Adrenal gland (tissue), 12 donors: Measurements from ENCODE around the gene RINL. TPM values are rescaled to one million over a fixed set of nuclear protein-coding genes. Genes with fewer than 3 reads are reported as not detected.
"Not testable (repeated sequence)": the region's sequence is repeated elsewhere in the genome, so short reads cannot be mapped to it uniquely, and the experiment has no call there.

ENCODE experiments used
- DNase-seq, 7 donors: peaks; one replicate each; pipeline ENCODE4 v3.0.0-alpha.2; 2019 to 2020
- H3K27ac ChIP-seq, 5 donors: fragments of 200-600 bp; sonication (generic) in 4 of 5; 1 replicate in 3 of 5; 2 replicates in 2 of 5; pipeline versions ENCODE4 v1.5.1 to v1.8.0; 2016 to 2020; ENCODE audit warnings: mild to moderate bottlenecking in 1 of 5
- H3K27me3 ChIP-seq: fragments of 200-600 bp; 2 replicates; pipeline ENCODE4 v1.8.0; 2021
- H3K36me3 ChIP-seq, 2 donors: fragments of 200-600 bp; replicated peaks in 1 of 2; 1 replicate in 1 of 2; 2 replicates in 1 of 2; pipeline versions ENCODE4 v1.5.1 to v1.8.0; 2018 to 2022
- H3K4me1 ChIP-seq, 2 donors: fragments of 200-600 bp; replicated peaks in 1 of 2; 1 replicate in 1 of 2; 2 replicates in 1 of 2; pipeline versions ENCODE4 v1.5.1 to v1.8.0; 2018 to 2021
- H3K4me3 ChIP-seq, 4 donors: fragments of 200-600 bp; sonication (generic) in 3 of 4; one replicate each; pipeline ENCODE4 v1.5.1; 2016 to 2018
- H3K9me3 ChIP-seq, 3 donors: fragments of 200-600 bp; sonication (generic) in 1 of 3; replicated peaks in 1 of 3; 1 replicate in 2 of 3; 2 replicates in 1 of 3; pipeline versions ENCODE4 v1.5.1 to v1.8.0; 2016 to 2021
- POLR2A ChIP-seq, 2 donors: fragments of 450-650 bp; IDR thresholded peaks; one replicate each; pipeline ENCODE4 v1.6.1; 2017; ENCODE audit warnings: antibody characterized with exemption in 2 of 2, mild to moderate bottlenecking in 2 of 2, moderate library complexity in 1 of 2
- WGBS, 4 donors: extraction: QIAGEN DNeasy Blood & Tissue Kit in 2 of 4; methylation state at CpG; one replicate each; pipeline versions ENCODE4 v1.1.5 to v1.1.7; 2013 to 2017; 5-methylcytosine and 5-hydroxymethylcytosine counted together
- intact Hi-C, 2 donors: fragments of 100-400 bp; cut with DNase I; formaldehyde crosslinking; loops; one replicate each; pipeline versions ENCODE4 v1.14.1 to v1.15.0; 2022 to 2023
- polyA plus RNA-seq, 3 donors: library from polyadenylated mRNA; stranded (reverse); fragments of 200-250 nt in 2 of 3; fragments of 350-450 nt in 1 of 3; fragmentation: Illumina TruSeq in 1 of 3; extraction: RNeasy Lipid Tissue Mini Kit (QIAGEN cat#74804) in 1 of 3; gene quantifications; one replicate each; pipeline ENCODE4 v1.2.3, GENCODE V29; 2013 to 2014
- total RNA-seq, 9 donors: library from RNA; depleted of rRNA in 4 of 9; stranded (reverse); fragments of >200 nt in 4 of 9; fragments of 120-200 nt in 1 of 9; fragmentation: NEBNext Ultra II Directional in 1 of 9; extraction: Animal tissue kit (Norgen Biotek cat#: 25700) in 1 of 9; gene quantifications; one replicate each; pipeline versions ENCODE4 v1.1.0 to v1.2.4, GENCODE V29; 2013 to 2023
- TF ChIP-seq, protein P1 (sequence below), 6 experiments: fragments of 450-650 bp in 4 of 6; fragments of 200-600 bp in 2 of 6; sonication (generic) in 1 of 6; IDR thresholded peaks; 1 replicate in 5 of 6; 2 replicates in 1 of 6; pipeline versions ENCODE4 v1.5.1 to v1.8.0; 2016 to 2021; ENCODE audit warnings: antibody characterized with exemption in 6 of 6, mild to moderate bottlenecking in 2 of 6, moderate library complexity in 1 of 6
- donor health status: healthy with polysubstance abuse.
- donor health status: Bipolar disorder and iron deficiency.
- donor health status: DM: yes; HTN: yes; CAD: no.
- donor health status: DM: no; HTN: no; CAD: no.
- donor health status: DM: no; HTN: no; CAD: no.
- donor health status: DM: yes; HTN: yes; CAD: no.

RINL gene
- total and polyA plus RNA-seq, 12 donors: 0.54 to 24.1 (median 4.9) TPM

DNA sequence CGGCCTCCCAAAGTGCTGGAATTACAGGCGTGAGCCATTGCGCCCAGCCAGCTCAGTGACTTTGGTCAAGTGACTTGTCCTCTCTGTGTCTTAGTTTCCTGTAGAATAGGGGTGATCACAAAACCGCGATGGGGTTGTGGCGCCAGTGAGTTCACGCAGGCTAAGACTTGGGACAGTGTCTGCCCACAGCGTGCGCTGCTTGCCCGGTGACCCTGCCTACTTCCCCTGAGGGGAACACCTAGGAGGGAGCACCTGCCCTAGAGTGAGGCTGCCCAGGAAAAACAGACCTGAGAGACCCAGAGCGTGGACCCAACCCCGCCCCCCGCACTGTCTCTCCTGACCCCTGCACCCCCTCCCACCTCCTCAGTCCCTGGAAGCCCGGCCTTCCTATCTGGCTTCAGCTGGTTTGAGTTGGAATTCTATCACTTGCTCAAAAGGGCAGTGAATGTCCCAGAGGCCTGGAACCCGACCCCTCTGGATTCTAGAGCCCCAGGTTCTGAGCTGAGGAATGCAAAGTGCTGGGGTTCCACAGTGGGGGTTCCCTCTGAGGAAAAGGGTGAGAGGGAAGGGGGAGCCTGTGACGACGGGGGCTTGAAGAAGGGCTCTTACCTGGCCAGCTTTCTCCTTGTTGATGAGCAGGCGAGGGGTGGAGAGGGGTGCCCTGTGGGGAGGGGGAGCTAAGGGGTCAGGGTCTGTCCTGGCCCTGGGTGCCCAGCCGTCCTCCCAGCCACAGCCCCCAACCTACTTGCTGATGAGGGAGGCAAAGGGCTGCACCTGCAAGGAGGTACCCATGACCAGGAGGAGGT is 2.2 kb upstream of the RINL start:
- Histone ChIP-seq H3K27me3 (no peaks in the 10 kb centered on the region), H3K27ac (no peak overlapping the region), H3K9me3 (no peaks in the 10 kb centered on the region), H3K4me1 (no peaks in the 10 kb centered on the region), H3K4me3 (no peak overlapping the region), H3K36me3 (peaks cover 0 to 30% of the 10 kb centered on the region in 2 donors)
- DNase-seq: no peak
- 91 to 97% (median 95%) methylated on average over 15 to 19 of the region's 19 CpGs for WGBS, 4 donors
- TF ChIP-seq POLR2A (IDR thresholded peaks at IDR 0.05): no peak
- TF ChIP-seq, protein P1, sequence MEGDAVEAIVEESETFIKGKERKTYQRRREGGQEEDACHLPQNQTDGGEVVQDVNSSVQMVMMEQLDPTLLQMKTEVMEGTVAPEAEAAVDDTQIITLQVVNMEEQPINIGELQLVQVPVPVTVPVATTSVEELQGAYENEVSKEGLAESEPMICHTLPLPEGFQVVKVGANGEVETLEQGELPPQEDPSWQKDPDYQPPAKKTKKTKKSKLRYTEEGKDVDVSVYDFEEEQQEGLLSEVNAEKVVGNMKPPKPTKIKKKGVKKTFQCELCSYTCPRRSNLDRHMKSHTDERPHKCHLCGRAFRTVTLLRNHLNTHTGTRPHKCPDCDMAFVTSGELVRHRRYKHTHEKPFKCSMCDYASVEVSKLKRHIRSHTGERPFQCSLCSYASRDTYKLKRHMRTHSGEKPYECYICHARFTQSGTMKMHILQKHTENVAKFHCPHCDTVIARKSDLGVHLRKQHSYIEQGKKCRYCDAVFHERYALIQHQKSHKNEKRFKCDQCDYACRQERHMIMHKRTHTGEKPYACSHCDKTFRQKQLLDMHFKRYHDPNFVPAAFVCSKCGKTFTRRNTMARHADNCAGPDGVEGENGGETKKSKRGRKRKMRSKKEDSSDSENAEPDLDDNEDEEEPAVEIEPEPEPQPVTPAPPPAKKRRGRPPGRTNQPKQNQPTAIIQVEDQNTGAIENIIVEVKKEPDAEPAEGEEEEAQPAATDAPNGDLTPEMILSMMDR (IDR thresholded peaks at IDR 0.05): no peak
- intact Hi-C loops: no loop called here

DNA sequence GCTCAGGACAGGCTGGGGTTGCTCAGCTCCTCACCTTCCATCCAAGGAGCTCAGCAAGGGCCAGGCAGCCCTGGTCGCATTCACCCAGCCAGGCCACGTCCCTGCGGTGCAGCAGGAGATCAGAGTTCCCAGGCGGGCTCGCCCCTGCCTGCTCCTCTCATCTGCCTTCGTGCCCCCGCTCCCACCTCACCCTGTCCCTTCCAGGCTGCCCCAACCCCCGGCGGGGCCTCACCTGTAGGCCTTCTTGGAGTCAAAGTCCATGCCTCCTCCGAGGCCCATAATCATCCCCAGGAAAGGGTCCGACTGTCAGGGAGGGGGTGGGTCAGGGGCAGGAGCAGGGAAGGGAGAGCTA is 1.3 kb upstream of the RINL start:
- intact Hi-C loops: no loop called here
- H3K27ac ChIP-seq: no peak overlapping the region
- H3K36me3 ChIP-seq: peaks cover 0 to 30% of the 10 kb centered on the region in 2 donors
- H3K4me3 ChIP-seq: no peak overlapping the region
- H3K4me1 ChIP-seq: no peaks in the 10 kb centered on the region
- H3K9me3 ChIP-seq: no peaks in the 10 kb centered on the region
- TF ChIP-seq POLR2A (IDR thresholded peaks at IDR 0.05): no peak
- TF ChIP-seq, protein P1 (IDR thresholded peaks at IDR 0.05): no peak
- DNase-seq: no peak
- no peaks in the 10 kb centered on the region for H3K27me3 ChIP-seq
- WGBS, 4 donors: 89 to 95% (median 94%) methylated on average over 6 to 11 of the region's 11 CpGs

DNA sequence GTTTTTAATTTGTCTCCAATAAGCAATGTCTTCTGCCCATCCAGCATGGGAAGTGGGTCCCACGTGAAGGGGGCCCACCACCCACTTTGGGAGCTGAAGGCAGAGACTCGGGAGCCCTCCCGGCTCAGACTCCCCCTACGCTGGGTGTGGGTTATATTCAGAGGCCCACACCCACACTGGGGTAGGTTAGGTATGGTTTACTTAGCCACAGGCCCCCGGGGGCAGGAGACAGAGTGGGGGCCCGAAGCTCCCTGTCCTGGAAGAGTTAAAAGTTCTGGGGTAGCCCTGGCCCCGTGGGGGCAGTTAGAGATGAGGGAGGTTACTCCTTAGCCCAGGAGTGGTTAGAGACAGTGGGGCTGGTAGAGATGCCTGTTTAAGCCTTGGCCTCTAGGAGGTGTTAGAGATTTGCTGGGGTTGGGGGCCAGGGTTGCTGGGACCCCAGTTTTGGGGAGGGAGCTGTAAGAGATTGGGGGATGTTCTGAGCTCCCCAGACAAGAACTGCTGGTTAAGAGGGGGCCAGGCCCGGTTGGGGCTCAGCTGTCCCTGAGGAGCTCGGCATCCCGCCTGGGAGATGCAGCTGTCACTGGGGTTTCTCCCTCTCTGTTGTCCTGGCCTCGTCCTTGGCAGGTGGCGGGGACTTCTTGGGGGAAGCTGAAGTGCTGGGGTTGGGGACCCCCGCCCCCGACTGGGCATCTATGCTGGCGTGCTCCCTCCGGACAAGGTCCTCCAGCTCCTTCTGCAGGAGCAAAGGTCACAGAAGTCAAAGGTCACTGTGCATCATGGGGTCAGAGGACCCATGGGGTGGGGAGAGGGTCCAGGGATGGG is 712 bp upstream of the RINL start:
- H3K9me3 ChIP-seq: no peaks in the 10 kb centered on the region
- H3K4me1 ChIP-seq: no peaks in the 10 kb centered on the region
- DNase-seq: no peak
- no peaks in the 10 kb centered on the region for H3K27me3 ChIP-seq
- intact Hi-C loops: no loop called here
- TF ChIP-seq, protein P1 (IDR thresholded peaks at IDR 0.05): no peak
- TF ChIP-seq POLR2A (IDR thresholded peaks at IDR 0.05): no peak
- peak overlapping the region in 1 of 5 donors; percentile 21 for H3K27ac ChIP-seq
- peaks cover 0 to 30% of the 10 kb centered on the region in 2 donors for H3K36me3 ChIP-seq
- H3K4me3 ChIP-seq: no peak overlapping the region
- 80 to 84% (median 81%) methylated on average over 11 to 16 of the region's 16 CpGs for WGBS, 4 donors

DNA sequence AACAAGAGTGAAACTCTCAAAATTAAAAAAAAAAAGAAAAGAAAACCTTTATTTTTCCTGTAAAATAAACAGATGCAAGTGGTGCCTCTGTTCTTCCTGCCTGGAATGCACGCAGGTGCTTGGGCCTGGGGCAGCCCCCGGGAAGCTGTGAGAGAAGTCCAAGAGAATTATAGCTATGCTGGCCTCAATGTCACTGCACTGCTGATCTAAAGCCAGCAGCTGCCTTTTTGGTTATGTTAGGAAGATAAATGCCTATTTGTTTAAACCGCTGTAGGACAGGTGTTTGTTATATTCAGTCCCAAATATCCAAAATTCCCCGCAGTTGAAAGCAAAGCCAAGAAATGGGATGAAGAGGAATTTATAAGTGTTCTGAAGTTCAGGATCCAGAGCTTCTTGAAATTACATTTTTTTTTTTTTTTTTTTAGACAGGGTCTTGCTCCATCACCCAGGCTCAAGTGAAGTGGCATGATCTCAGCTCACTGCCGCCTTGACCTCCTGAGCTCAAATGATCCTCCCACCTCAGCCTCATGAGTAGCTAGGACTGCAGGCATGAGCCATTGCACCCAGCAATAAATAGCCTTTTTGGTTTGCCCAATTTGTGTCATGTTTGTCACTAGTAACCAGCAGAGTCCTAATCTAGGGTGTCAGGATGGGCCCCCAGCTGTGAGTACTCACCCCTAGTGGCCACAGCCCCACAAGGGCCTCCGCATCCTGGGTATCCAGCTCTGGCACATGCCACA is 2.2 kb downstream of the RINL start:
- Histone ChIP-seq H3K4me1 (no peaks in the 10 kb centered on the region), H3K4me3 (no peak overlapping the region), H3K9me3 (no peaks in the 10 kb centered on the region), H3K27me3 (no peaks in the 10 kb centered on the region), H3K27ac (no peak overlapping the region), H3K36me3 (peaks cover 0 to 4% of the 10 kb centered on the region in 2 donors)
- intact Hi-C loops: no loop called here
- WGBS, 4 donors: 78 to 86% (median 82%) methylated on average over 5 to 6 of the region's 6 CpGs
- no peak for DNase-seq
- TF ChIP-seq, protein P1 (IDR thresholded peaks at IDR 0.05): no peak
- no peak for TF ChIP-seq POLR2A (IDR thresholded peaks at IDR 0.05)

DNA sequence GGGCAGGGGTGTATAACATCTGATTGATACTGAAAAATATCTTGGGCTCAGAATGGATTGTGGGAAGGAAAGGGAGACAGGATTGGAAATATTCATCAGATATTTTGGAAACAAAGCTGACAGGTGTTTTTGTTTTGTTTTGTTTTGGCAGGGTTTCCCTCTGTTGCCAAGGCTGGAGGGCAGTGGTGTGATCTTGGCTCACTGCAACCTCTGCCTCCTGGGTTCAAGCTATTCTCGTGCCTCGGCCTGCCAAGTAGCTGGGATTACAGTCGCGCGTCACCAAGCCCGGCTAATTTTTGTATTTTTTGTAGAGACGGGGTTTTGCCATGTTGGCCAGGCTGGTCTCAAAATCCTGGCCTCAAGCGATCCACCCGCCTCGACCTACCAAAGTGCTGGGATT is 4.7 kb downstream of the RINL start:
- H3K4me3 ChIP-seq, intact Hi-C loops, H3K27ac ChIP-seq, H3K36me3 ChIP-seq, H3K27me3 ChIP-seq, DNase-seq, H3K9me3 ChIP-seq: not testable (repeated sequence)
- 85 to 91% (median 89%) methylated on average over 5 to 10 of the region's 10 CpGs for WGBS, 4 donors
- peaks cover 11 to 16% of the 10 kb centered on the region in 2 donors for H3K4me1 ChIP-seq
